Left forelimb (tissue), 1 donor: ENCODE measurements around the gene NCF2.

Experiments
- DNase-seq: peaks from one replicate; pipeline ENCODE4 v3.0.0-alpha.2; 2018; ENCODE audit warnings: low spot score

The NCF2 gene

GRCh38 chr1:183552441-183552840 is 37.8 kb downstream of the NCF2 start:
- no peak for DNase-seq

GRCh38 chr1:183551924-183552323 is 38.3 kb downstream of the NCF2 start:
- DNase-seq: no peak

- DNase-seq: no peak
Observed at GRCh38 chr1:183550915-183551314, 39.3 kb downstream of the NCF2 start.

- DNase-seq: no peak
Observed at GRCh38 chr1:183548116-183548515, 42.1 kb downstream of the NCF2 start.

- no peak for DNase-seq
Observed at GRCh38 chr1:183546427-183546826, 43.8 kb downstream of the NCF2 start.

GRCh38 chr1:183544598-183545297 is 45.5 kb downstream of the NCF2 start:
- DNase-seq: no peak

GRCh38 chr1:183543619-183544204 is 46.5 kb downstream of the NCF2 start:
- no peak for DNase-seq

GRCh38 chr1:183537405-183537804 is 52.9 kb downstream of the NCF2 start:
- no peak for DNase-seq

- no peak for DNase-seq
Observed at GRCh38 chr1:183533617-183534174, 56.6 kb downstream of the NCF2 start.

- no peak for DNase-seq
Observed at GRCh38 chr1:183528577-183528976, 61.7 kb downstream of the NCF2 start.

- no peak for DNase-seq
Observed at GRCh38 chr1:183522104-183522503, 68.2 kb downstream of the NCF2 start.

- no peak for DNase-seq
Observed at GRCh38 chr1:183520379-183520778, 69.9 kb downstream of the NCF2 start.

- DNase-seq: no peak
Observed at GRCh38 chr1:183517401-183517800, 72.9 kb downstream of the NCF2 start.

GRCh38 chr1:183516725-183517124 is 73.5 kb downstream of the NCF2 start:
- no peak for DNase-seq

- no peak for DNase-seq
Observed at GRCh38 chr1:183515002-183515689, 75.1 kb downstream of the NCF2 start.

- DNase-seq: no peak
Observed at GRCh38 chr1:183514235-183514634, 76.0 kb downstream of the NCF2 start.

GRCh38 chr1:183512450-183512849 is 77.8 kb downstream of the NCF2 start:
- DNase-seq: no peak

- DNase-seq: no peak
Observed at GRCh38 chr1:183508694-183509093, 81.6 kb downstream of the NCF2 start.

- no peak for DNase-seq
Observed at GRCh38 chr1:183506561-183506960, 83.7 kb downstream of the NCF2 start.
